HG03469 (cell line): ENCODE data around the gene KIF26A.

Source experiments
- ATAC-seq: cut with Tn5 transposase; IDR thresholded peaks from one replicate; pipeline ENCODE4 v1.9.1; 2021; ENCODE audit warnings: mild to moderate bottlenecking, moderate library complexity, moderate number of reproducible peaks; ENCODE audit not compliant: unreplicated experiment

Gene KIF26A

DNA sequence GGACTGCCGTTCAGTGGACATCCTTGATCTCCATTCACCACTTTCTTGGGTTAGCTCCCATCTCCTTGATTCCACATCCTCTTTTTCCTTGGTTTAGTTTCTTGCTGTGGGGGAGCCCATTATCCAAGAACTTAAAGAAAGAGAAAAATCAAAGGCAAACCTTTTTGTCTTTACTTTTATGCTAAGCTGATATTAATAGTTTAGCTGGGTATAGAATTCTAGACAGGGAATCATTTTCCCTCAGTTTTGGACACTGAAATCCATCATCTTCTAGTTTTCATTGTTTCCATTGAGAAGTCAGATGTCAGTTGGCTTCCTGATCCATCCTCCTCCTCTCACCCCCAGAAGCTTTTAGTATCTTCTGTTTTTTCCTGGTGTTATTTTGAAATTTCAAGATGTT is 8.8 kb upstream of the KIF26A start:
- ATAC-seq = no peak

DNA sequence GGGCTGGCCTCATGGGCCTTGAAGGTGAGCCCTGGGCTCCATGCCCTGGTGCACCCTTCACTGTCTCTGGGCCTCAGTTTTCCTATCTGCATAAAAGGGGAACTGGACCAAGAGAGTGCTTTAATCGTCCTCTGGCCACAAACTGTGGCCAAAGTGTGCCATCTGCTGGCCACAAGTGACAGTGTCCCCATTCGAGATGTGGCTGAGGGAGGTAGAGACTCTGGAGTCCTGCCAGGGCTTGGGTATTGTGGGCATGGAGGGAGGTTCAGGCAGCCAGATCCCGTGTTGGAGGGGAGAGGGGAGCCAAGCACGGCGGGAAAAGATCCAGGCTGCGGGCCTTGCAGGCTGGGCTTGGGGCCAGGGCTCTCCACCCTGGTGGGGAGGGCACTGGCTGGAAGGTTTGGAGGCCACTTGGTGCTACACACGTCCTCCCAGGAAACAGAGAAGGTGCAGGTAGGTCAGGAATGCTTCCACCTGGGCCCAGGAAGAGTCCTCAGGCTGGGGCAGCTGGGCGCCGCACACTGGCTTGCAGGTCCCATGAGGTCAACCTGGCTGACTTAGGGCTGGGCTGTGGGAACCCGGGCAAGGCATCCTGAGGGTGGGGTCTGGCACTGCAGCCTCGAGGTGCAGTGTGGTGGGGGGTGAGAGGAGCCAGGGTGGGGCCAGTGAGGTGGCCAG is 7.3 kb upstream of the KIF26A start:
- ATAC-seq = no peak

DNA sequence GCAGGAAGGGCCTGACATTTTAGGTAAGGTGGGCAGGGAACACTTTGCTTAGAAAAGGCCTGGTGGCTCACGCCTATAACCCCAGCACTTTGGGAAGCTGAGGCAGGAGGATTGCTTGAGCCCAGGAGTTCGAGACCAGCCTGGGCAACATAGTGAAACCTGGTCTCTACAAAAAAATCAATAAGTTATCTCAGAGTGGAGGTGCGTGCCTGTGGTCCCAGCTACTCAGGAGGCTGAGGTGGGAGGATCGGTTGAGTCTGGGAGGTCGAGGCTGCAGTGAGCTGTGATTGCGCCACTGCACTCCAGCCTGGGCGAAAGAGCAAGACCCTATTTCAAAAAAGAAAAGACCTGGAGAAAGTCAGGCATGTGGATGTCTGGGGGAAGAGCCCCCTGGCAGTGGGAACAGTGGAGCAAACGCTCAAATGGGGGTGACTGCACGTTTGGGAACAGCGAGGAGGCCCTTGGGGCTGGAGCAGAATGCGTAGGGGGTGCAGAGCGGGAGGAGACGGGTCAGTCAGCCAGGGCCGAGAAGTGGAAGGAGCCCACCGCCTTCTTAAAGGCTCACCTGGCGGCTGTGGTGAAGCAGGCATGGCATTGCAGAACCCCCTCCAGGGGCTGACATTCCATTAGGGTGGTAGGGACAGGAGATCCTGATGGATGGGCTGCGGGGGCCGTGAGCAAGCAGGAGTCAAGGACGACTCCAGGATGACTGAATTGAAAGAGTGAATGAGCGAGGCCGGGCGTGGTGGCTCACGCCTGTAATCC is 6.2 kb upstream of the KIF26A start:
- ATAC-seq = no peak

DNA sequence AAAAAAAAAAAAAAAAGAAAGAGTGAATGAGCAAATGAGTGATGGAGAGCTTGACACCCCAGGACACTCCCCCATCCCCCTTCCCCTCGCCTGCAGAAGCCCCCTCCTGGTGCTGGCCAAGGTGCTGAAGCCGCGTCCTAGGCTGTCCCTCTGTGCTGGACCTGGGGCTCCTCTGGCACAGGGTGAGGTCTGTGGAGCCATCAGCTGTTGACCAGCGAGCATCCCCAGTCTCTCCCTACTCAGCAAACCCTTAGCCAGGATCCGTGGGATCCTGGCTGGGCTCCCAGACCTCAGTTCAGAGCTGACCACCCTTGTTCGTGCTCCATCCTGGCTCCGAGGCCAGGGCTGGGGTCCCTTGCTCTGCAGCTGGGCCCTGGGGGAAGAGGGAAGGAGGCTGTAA is 5.4 kb upstream of the KIF26A start:
- ATAC-seq = no peak

DNA sequence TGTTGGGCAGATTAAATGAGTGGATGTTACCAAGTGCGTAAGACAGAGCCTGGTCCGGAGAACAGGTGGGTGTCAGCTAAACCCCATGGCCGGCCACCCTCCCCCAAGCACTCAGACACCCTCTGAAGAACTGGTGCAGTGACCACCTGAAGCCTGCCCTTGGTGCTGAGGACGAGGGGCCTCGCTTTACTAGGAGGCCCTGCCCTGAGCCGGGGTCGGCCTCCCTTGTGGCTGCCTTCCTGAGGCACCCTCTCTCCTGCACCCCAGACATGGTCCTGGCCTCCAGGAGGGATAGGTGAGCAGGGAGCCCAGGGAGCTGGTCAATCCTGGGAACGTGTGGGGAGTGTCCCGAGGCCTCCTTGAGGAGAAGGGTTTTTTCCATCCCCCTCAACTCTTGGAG is 4.9 kb upstream of the KIF26A start:
- ATAC-seq = no peak

DNA sequence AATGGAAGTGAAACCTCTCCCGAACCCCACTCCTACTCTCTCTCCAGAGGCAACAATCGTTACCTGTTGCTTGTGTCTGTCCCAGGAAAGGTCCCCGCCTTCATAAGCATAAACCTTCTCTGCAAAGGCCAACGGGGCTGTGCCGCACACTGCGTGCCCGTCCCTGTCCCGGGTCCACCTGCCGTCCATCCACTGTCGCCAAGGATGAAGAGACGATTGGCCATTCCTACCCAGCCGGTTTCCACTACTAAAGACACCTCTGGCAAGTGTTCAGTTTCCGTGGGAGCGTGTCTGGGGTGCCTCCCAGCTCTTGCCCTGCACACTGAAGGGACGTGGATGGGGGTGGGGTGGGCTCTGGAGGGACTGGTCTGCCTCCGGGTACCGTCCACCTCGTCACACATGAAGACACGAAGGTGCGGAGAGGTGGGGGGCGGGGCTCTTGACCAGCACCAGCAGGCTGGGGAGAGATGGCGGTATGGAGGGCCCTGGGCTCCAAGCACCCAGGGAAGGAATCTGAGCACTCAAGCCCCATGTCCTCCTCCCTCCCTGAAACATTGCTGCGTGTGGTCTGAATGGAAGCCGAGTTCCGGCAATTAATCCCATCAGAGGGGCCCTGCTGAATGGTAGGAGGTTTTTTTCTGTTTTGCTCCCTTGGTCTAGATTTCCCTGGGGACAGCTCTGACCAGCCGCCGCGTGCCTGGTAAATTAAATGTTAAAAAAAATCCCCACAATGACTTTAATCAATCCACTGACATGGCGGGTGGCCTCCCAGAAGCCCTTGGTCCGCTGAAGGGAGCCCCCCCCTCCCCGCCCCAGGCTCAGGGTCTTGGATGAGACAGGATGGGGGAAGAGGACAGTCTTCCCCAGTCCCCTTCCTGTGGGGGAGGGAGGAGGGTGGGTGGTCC is 4.1 kb upstream of the KIF26A start:
- no peak for ATAC-seq

DNA sequence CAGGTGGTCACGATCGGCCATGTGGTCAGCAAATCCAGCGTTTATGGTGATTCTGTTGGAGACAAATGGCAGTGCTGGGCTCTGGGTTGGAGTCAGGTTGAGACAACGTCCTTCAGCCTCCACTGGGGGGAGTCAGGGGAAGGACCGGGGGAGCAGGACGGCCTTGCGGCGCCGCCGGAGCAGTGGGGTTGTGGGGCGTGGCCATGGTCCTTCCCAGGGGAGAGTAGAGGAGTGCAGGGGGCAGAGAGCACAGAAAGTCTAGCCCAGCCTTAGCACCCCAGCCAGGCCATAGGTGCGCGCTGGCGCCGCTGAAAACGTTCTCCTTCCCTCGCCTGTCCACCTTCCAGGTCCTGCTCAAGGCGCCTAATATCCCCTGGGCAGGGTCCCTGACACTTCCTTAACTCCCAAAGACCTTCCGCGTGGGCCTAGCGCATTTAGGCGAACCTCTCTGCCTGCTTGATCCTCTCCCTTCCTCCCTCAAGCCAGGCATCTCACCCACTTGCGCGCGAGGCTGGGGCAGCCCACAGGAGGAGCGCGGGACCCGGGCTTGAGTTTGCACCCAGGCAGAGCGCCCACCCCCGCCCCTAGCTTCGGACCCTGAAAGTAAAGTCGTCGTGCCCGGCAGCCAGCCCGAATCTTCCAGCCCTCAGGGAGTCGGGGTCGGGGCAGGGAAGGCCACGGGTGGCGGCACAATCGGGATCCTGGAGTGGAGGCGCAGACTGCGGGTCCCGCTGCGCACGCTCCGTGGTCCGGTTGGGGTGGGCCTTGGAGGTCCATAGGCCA is 3.1 kb upstream of the KIF26A start:
- ATAC-seq = no peak

DNA sequence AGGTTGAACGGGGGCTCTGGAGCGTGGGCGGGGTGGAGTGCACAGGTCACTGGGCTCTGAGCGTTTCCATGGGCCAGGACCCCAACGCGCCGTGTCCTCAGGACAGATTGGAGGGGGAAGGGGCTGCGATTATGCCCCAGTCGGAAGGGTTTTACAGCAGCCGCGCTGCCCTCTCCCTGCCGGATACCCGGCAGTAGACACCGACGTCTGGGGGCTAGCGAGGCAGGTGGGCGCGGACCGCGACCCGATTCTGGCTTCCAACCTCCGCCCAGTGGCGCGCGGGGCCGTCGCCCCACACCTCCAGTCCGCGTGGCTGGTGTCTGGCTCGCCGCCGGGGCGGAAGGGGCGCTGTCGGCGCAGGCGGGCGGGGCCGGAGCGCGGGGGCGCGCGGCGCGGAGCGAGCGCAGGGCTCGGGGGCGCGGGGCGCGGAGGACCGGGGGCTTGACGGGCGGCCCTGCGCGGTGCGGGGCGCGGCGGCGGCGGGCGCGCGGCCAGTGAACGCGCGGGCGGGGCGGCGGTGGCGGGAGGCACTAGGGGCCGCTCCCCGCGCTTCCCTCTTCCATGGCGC is 2.4 kb upstream of the KIF26A start:
- no peak for ATAC-seq

DNA sequence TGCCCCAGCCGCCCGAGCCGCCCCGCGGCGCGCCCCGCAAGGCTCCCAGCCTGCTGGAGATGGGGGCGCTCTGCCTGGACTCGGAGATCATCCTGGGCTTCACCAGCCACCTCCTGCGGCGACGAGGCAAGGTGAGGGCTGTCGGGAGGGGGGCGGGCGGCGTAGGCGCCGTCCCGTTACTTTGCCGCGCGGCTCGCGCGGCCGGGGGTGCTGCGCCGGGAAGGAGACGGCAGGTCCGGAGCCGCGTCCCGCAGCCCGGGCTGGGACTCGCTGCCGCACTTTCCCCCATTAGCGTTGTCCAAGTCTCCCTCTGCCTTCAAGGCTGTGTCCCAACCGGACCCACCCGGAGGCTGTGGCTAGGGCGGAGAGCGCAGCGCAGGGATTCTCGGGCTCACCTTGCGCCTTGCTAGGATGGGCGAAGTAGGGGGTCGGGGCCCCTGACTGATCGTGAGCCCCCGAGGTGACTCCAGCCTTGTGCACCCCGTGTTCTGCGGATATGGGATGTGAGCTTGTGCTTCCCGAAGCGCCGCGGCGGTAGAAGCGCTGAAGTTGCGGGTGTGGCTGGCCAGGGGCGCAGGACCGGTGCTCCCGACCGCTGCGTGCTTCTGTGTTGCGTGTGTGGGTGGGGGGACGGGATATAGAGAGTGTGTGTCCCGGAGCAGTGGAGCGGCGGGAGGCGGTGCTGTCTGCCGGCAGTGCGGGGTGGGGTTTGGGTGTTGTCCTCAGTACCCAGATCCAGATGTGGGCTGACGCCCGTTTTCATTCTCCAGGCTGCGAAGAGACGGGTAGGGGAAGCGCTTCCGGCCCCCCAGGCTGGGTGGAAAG is 1.7 kb upstream of the KIF26A start:
- no peak for ATAC-seq

DNA sequence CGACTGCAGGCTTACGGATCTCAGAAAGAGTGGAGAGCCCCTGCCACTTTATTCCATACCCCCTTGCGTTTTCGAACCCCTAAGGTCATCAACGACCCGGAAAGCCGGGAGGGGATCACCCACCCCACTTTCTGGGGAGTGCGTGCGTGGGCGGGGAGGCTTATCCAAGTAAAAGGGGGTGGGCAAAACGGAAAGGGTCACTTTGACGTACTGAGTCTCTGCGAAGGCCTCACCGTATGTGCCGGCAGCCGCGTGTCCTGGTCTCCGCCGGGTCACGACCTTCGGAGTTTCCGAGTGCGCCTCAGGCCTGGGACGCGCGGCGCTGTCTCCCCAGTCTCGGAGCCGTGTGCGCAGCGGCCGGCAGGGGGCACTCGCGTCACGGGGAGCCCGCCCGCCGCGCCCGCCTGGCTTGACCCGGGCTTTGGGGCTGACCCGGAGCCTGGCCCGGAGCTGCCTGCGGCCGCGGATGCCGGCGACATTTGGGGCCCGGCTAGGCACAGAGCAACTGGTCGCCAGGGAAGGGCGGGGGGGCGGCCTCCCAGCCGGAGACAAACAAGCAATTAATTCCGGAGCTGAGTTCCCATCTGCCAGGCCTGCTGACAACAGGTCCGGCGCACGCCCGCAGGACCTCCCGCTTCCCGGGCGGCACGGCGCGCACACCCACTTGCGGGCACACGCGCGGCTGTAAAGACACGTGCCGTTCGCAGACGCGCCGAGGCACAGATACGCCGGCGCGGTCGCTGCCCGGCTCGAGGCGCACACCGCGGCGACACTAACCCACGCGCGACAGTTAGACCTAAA is 890 bp upstream of the KIF26A start:
- ATAC-seq = no peak

DNA sequence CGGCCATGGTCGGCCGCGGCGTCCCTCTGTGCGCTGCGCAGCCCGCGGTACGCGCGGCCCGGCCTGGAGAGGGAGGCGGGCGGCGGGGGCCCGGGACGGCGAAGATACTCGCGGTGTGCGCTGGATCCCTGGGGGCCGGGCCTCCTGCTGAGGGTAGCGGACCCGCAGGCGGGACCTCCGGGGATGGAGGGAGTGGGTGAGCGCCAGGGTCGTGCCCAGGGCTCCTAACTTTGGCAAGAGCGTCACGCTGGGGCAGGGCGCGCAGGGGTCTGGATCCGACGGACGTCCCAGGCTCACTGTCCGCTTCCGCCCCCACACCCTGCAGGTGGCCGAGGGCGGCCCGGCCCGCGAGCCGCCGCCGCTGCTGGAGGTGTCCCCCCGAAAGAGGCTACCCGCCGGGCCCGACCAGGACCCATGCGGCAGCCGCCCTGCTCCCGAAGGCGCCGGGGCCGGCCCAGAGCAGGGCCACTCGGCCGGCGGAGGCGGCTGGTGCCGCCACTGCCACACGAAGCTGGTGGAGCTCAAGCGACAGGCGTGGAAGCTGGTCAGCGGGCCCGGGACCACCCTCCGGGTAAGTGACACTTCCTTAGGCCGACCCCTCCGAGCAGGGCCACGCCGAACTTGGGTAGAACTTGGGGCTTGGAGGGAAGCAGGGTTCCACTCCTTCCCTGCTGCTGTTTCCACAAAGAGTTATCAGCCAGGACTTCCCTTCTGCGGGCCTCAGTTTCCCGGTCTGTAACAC is 502 bp downstream of the KIF26A start:
- no peak for ATAC-seq

DNA sequence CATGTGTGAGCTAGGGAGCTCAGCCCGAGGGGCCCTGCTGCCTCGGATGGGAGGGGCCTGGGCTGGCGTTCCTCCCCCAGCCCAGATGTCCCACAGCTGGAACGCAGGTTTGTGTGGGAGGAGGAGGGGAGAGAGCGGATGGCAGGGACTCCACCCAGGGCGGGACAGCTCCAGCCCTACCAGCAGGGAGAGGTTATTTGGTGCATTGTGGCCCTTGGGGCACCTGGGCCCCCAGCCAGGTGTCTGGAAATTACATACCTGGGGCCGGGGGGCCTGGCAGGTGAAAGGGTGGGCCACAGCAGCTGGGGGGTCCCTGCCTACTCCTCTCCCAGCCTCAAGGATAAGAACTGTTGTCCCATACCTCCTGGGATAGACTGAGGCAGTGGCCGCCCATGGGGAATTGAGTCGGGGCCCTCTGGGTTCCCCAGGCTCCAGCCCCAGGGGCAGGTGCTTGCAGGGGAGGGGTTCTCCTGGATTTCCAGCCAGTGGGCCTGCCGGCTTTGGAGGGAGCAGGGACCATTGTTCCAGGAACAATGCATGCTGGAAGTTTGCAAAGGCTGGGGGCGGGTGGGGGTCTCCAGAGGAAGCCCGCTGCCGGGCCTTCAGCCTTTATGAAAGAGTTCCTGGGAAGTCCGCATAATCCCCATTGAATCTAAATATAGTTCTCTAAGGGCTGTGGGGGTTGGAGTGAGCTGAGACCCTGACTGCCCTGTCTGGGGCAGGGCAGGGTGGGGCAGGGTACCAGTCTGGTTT is 1.2 kb downstream of the KIF26A start:
- no peak for ATAC-seq

DNA sequence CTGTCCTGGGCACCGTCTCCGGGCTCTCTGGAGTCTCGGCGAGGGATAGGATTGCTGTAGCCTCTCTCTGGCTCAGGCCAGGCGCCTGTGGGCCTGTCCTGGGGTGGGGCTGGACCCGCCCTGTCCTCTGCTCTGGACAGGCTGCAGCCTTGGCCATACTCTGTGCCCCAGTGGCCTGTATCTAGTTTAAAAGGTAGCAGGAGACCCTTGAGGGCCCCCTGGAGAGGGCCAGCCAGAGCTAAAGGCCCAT is 1.8 kb downstream of the KIF26A start:
- ATAC-seq = no peak

DNA sequence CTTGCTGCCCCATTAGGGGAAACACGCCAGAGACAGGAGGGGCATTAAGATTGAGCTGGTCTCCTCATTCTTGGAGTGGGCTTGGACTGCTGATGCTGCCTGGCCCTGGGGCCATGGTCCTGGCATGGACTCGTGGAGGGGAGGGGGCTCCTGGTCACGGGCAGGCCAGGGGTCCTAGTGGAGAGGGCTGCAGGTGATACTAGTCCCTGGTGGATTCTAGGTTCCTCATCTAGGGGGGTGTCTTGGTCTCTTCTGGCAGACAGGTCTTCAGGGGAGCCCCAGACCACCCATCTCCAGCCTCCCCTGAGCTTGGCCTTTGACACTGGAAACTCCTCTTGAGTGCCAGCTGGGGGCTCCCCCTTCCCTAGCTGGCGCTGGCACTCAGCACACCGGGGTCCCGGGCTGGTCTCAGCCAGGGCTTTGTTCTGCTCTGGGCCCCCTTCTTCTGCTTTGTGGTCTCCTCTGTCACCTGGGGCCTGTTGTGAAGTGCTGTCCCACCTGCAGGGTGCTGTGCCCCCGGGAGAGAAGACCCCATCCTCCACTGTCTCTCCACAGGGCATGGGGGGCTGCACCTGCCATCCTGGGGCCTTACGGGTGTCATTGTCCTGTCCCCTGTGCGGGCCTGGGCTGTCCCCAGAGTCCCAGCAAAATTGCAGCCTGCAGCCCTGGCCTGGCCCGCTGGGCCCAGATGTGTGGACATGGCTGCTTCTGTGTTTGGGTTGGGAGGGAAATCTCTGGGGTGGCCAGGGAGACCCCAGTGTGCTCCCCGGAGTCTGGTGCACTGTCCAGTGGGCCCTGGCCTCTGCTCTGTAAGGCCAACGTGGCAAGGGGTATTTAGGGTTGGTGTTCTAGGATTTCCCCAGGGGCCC is 2.3 kb downstream of the KIF26A start:
- no peak for ATAC-seq

DNA sequence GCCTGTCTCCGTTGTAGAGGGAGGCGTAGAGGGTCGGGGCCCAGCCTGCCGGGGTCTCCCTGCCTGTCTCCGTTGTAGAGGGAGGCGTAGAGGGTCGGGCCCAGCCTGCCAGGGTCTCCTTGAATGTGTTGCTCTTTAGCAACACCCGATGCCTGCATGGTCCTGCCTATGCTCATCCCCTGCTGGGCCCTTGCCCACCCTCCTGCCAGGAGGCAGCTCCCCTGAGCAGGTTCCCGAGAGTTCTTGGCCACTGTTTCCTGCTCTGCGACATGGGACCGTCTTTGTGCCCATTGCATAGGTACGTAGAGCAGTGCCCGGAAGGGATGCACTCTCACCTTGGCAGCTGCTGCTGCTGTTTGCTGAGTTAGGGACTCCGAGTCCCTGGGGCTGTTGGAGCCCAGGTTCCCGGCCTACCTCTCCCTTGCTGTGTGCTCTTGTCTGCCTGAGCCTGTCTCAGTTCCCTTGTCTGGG is 3.3 kb downstream of the KIF26A start:
- no peak for ATAC-seq

DNA sequence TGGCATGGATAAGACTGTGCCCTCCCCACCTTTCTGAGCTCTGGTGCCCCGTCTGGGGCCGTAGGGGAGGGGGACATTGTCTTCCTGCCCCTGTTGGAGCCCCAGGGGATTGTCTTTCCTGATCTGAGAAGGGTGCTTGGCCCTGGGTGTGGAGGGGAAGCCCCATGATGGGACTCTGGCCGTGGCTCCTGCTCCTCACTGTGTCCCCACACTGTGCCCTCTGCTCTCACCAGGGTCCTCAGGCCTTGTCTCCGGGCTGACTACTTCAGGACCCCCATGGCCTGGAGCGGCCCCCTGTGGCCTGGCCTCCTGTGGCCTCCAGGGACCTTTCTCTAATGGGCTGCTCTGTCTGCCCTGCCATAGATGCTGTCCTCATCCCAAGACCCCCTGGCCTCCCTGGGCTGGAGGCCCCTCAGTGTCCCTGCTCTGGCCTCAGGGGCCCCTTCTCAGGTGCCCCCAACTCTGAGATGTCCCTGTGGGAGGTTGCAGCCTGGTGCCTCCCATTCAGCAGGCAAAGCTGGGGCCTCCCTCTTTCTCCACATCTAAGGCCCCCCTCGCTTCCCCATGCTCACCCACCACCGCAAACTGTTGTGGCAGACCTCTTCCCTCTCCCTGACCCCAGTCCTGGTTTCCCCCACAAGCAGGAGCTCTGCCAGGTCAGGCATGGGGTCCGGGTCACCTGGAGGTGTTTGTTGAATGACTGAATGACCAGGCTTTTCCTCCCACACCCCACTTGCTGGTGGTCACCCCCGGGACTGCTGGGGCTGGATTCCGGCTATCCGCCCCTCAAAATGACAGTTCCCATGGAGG is 4.0 kb downstream of the KIF26A start:
- ATAC-seq = no peak
